ENCODE results near the gene UPF2.

GRCh38 chr10:11899067-11899876, 143.3 kb downstream of the UPF2 start:
- TF ChIP-seq TAF1 (IDR thresholded peaks at IDR 0.05; ENCODE audit: borderline replicate concordance, insufficient read depth, low read length) (no peak), POLR2AphosphoS5 (IDR thresholded peaks at IDR 0.05; ENCODE audit: low read depth, low read length) (no peak)
